Measurements from ENCODE around the gene SRCIN1.
"Not testable (repeated sequence)": the region's sequence is repeated elsewhere in the genome, so short reads cannot be mapped to it uniquely, and the experiment has no call there.

Gene SRCIN1

GRCh38 chr17:38605841-38606645 is at the start of gene SRCIN1:
SRCIN1 (minus strand) TSS chr17:38605952; CDS start chr17:38605705, 247 bp downstream.
- peak; percentile 75 for DNase-seq (ENCODE audit: low spot score)

DNA sequence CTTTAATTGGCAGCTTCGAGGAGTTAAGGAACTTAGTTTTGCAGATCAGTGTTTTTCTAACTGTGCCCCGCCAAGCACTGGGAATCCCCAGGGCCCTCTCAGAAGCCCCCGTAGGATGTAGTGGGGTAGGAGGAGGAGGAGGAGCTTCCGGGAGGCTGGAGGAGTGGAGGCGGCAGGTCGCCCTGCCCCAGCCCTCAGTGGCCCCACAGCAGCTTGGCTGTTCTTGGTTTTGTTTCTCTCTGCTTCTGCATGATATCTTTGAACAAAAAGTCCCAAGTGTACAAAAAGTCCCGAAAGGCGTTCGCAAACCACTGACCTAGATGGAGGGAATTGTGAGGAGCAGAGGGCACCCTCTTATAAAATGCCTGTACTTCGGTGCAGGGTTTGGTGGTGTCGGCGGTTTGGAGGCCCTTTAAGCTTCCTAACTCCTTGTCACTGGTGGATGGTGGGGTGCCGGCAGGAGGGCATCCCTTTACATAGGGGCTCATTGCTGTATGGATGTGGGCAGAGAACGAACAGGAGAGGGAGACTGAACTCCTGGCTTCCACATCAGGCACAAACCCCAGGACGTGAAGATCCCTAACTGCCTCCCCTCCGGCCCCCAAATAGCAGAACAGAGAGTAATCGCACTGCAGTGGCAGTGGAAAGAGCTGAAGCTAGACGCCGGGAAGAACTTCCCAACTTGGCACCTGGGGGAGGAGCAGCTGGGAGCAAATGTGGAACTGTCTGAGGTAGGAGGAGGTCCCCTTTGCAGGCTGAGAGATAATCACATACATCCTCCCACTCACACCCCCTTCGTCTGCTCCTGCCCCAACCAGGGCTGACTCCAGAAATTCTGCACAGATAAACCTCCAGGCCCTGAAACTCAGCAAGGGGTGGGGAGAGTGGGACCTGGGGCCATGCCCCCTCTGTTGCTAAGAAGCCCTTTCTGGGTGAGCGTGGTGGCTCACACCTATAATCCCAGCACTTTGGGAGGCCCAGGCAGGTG is 49.0 kb upstream of the SRCIN1 start:
- no peak for DNase-seq (ENCODE audit: low spot score)

DNA sequence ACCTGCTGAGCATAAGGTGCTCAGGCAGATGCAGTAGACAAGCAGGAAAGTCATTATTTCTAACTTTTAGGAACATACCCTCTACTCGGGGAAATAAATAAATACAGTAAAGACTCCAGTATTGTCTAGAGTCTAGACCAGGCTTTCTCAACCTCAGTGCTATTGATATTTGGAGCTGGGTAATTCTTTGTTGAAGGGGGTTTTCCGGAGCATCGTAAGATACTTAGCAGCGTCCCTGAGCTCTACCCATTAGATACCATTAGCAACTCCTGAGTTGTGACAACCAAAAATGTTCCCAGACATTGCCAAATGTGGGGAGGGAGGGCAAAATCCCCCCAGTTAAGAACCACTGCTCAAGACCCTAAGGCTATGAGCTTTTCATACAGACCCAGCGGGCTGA is 47.9 kb upstream of the SRCIN1 start:
- DNase-seq (ENCODE audit: low spot score), result no peak

DNA sequence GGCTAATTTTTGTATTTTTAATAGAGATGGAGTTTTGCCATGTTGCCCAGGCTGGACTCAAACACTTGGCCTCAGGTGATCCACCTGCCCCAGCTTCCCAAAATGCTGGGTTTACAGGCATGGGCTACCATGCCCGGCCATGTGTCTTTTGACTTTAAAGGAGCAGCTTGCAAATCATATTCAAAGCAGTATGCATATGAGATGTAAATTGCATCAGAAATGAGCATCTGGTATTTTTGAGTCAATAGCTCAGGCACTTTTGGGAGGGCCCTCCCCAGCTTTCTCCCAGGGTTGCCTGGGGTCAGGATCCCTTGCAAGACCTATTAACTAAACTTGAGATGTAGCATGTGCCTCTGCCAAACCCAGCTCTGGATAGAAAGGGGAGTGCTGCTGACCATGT is 47.5 kb upstream of the SRCIN1 start:
- DNase-seq (ENCODE audit: low spot score), result no peak

DNA sequence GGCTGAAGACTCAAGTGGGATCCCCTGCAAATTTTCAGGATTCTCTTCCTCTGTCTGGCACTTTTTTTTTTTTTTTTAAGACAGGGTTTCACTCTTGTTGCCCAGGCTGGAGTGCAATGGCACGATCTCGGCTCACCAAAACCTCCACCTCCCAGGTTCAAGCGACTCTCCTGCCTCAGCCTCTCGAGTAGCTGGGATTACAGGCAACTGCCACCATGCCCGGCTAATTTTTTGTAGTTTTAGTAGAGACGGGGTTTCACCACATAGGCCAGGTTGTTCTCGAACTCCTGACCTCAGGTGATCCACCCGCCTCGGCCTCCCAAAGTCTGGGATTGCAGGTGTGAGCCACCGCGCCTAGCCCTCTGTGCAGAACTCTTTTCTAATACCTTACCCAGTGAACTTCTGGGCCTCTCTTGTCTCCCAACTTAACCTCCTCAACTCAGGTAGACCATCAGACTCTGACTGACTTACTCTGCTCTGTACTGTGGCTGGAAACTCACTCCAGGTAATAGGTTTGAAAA is 45.0 kb upstream of the SRCIN1 start:
- not testable (repeated sequence) for DNase-seq (ENCODE audit: low spot score)

GRCh38 chr17:38637951-38638350 is 32.2 kb upstream of the SRCIN1 start:
- no peak for DNase-seq (ENCODE audit: low spot score)

DNA sequence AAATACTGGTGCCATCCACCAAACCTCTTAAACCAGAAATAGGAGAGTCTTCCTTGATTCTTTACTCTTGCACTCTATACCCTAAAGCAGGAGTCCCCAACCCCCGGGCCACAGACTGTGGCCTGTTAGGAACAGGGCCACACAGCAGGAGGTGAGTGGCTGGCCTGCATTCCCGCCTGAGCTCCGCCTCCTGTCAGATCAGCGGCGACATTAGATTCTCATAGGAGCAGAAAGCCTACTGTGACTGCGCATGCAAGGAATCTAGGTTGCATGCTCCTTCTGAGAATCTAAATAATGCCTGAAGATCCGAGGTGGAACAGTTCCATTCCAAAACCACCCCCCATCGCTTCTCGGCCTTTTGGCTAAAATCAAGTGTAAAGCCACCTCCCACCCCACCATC is 30.3 kb upstream of the SRCIN1 start:
- no peak for DNase-seq (ENCODE audit: low spot score)

GRCh38 chr17:38632334-38632733 is 26.6 kb upstream of the SRCIN1 start:
- no peak for DNase-seq (ENCODE audit: low spot score)

DNA sequence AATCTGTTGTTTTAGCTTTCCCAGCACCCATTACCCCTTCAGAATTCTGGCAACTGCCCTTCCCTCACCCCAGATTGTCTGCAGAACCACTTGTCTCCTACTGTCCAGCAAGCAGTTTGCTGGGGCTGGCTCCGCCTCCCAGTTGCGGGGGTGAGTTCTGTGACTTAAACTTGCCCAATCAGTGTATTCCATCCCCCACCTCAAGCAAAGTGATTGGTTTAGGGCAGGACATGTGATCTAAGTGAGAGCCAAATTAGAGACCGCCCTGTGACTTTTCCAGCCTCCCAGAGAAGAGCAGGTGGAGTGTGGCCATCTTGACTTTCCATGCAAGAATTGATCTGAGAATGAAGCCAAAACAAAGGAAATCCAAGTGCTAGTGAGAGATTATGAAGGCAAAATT is 22.7 kb upstream of the SRCIN1 start:
- DNase-seq (ENCODE audit: low spot score), result peak; percentile 53

DNA sequence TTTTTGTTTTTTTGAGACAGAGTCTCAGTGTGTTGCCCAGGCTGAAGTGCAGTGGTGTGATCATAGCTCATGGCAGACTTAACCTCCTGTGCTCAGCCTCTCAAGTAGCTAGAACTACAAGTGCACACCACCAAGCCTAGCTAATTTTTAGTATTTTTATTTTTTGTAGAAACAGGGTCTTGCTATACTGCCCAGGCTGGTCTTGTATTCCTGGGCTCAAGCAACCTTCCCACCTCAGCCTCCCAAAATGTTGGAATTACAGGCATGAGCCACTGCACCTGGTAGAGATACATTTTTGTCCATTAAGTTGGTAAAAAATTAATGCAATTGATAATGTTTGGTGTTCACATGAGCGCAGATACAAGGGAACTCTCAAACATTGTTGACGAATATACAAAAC is 22.2 kb upstream of the SRCIN1 start:
- no peak for DNase-seq (ENCODE audit: low spot score)

DNA sequence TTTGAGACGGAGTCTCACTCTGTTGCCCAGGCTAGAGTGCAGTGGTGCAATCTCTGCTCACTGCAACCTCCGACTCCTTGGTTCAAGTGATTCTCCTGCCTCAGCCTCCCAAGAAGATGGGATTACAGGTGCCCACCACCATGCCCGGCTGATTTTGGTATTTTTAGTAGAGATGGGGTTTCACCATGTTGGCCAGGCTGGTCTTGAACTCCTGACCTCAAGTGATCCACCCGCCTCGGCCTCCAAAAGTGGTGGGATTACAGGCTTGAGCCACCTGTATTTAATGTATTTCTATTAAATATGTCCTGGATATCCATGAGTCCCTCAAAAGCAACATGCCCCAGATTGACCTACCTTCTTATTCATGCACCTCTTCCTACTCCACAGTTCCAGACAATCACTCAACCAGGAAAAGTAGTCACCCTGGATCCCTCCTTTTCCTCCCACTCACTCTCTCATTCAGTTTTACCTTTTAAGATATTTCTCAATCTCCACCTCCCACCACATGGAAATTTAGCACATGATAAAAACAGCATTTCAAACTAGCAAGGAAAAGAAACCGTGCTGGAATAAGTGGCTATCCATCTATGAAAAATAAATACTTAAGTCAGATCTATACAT is 21.0 kb upstream of the SRCIN1 start:
- not testable (repeated sequence) for DNase-seq (ENCODE audit: low spot score)

DNA sequence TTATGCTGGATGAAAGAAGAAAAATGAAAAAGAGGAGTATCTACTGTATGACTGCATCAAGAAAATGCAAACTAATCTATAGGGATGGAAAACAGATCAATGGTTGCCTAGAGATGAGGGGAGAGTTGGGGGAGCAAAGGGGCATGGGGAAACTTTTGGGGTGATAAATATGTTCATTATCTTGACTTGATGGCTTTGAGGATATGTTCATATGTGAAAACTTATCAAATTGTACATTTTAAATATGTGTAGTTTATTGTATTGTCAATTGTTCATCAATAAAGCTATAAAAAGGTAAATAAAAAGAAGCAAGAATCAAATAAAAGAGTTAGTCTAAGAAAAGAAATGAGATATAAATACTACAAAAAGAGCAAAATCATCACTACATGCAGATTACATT is 19.7 kb upstream of the SRCIN1 start:
- no peak for DNase-seq (ENCODE audit: low spot score)

- not testable (repeated sequence) for DNase-seq (ENCODE audit: low spot score)
Observed at GRCh38 chr17:38624782-38625355, 19.1 kb upstream of the SRCIN1 start.

DNA sequence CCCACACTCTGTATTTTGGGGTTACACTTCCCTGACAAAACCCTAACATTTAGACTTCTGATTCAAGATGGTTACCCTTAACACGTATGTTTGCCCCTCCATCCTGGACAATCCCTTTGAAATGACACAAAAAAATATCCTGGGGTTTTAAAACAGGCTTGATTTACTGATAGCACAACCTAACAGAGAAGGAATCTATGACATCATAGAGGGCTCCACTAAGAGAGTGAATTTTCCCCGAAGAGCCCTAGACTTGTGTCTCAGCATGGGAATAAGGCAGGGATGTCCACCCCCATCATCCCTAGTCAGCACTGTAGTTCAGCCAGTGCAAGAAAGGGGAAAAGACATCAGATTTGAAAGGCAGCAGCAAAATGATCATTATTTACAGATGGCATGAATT is 15.8 kb upstream of the SRCIN1 start:
- no peak for DNase-seq (ENCODE audit: low spot score)

DNA sequence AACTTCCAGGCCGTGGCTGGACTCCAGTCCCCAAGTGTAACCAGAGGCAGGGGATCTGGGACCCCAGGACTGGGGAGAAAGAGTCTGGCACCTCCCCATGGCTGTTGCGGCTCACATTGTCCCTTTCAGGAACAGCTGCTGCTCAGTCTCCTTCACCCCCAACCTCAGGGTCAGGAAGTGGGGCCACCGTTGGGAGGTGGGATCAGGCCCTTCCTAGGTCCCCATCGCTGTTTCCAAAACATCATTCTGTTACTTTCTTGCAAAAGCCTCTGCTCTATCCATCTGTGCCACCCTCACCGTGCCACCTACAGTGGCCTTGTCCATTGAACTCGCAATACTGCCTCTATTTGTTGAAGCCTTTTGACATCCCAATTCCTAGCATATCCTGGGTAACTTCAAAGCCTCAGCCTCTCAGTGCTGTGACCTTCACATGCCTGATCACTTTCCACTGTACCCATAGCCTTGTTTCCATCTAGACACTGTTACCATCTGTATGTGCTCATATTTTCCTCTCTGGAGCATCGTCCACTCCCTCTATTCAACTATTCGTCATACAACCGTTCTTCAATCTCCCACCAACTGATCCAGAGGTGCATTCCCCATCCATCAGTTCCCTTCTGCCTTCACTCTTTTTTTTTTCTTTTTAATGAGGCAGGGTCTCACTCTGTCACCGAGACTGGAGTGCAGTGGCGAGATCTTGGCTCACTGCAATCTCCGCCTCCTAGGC is 15.0 kb upstream of the SRCIN1 start:
- peak; percentile 2 for DNase-seq (ENCODE audit: low spot score)

DNA sequence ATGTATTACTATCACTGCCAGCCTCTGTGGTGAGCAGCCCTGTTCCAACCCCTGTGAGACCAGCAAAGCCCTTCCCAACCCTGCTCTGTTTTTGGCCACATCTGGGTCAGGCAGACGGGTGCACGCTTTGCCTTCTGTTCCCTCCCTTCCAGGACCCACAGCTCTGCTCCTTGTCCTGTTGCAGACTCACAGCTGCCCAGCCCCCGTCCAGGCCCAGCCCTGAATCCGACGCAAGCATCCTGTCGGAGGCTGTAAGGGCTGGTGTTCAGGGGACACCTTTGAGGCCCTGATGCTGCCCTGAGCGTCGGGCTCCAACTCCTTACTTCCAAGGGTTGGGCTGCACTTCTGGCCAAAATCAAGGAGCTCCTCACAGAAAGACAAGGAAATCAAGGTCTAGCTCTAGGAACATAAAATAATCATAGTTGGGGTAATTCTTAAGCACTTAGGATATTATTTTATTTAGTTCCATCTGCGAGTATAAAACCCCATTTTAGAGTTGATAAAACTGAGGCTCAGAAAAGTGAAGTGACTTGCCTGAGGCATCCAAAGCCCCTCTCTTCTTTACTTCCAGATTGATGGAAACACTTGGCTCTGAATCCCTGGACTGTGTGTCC is 14.3 kb upstream of the SRCIN1 start:
- no peak for DNase-seq (ENCODE audit: low spot score)

- no peak for DNase-seq (ENCODE audit: low spot score)
Observed at GRCh38 chr17:38619451-38619795, 13.7 kb upstream of the SRCIN1 start.

GRCh38 chr17:38617967-38618760 is 12.4 kb upstream of the SRCIN1 start:
- DNase-seq (ENCODE audit: low spot score), result no peak

GRCh38 chr17:38617074-38617860 is 11.5 kb upstream of the SRCIN1 start:
- DNase-seq (ENCODE audit: low spot score), result no peak
